HFFc6 (cell line): ENCODE results near the gene PRELID2. TPM values are rescaled to one million over a fixed set of nuclear protein-coding genes. Genes with fewer than 3 reads are reported as not detected.

Experiments used
- DNase-seq: peaks from one replicate; pipeline ENCODE4 v3.0.0-alpha.2; 2018
- H3K27ac Mint-ChIP-seq: 2 replicates; pipeline ENCODE4 v1.8.0; 2020; ENCODE audit warnings: mild to moderate bottlenecking, mixed read lengths
- H3K27me3 Mint-ChIP-seq: 2 replicates; pipeline ENCODE4 v1.8.0; 2021; ENCODE audit warnings: mild to moderate bottlenecking, moderate library complexity, mixed read lengths; ENCODE audit not compliant: insufficient read depth
- H3K36me3 Mint-ChIP-seq: 2 replicates; pipeline ENCODE4 v1.8.0; 2021; ENCODE audit warnings: low read depth, mixed read lengths
- H3K4me1 Mint-ChIP-seq: 2 replicates; pipeline ENCODE4 v1.8.0; 2020; ENCODE audit warnings: low read depth, mixed read lengths
- H3K4me3 Mint-ChIP-seq: 2 replicates; pipeline ENCODE4 v1.8.0; 2020; ENCODE audit warnings: mild to moderate bottlenecking, moderate library complexity, mixed read lengths
- H3K9me3 Mint-ChIP-seq: 2 replicates; pipeline ENCODE4 v1.8.0; 2020; ENCODE audit warnings: mild to moderate bottlenecking, mixed read lengths
- CTCF ChIP-seq: fragments of 200-600 bp; sonication (generic); IDR thresholded peaks from 2 replicates; pipeline ENCODE4 v1.5.0; 2021; ENCODE audit warnings: antibody characterized with exemption, mild to moderate bottlenecking
- long read RNA-seq: library from polyadenylated mRNA; unstranded; transcript quantifications from one replicate; pipeline ENCODE4 v2.0.0, GENCODE V29; 2019
- total RNA-seq, 6 experiments: library from RNA; stranded (reverse); fragmentation: NEBNext Ultra II Directional; extraction: Animal tissue kit (Norgen Biotek cat#: 25700); gene quantifications; 2 replicates in 1 of 6; 3 replicates in 5 of 6; pipeline ENCODE4 v1.2.3, GENCODE V29; 2021

Gene PRELID2
- 1 to 10 TPM; 3.6 to 8.8 (median 6.4) TPM for total RNA-seq
- long read RNA-seq, partial matches to known transcripts: 0 of 9 reads
- long read RNA-seq, other reads (novel, unspliced or antisense): 8 of 9 reads

- Mint-ChIP-seq H3K36me3 (no peaks in the 10 kb centered on the region), H3K4me1 (peaks cover 51% of the 10 kb centered on the region), H3K27ac (peak within 1 kb of the TSS; percentile 51), H3K27me3 (no peaks in the 10 kb centered on the region), H3K4me3 (peak within 1 kb of the TSS; percentile 87), H3K9me3 (no peaks in the 10 kb centered on the region)
- DNase-seq: peak; percentile 82
- TF ChIP-seq CTCF: peak; percentile 27; the same call in 1 of the 2 replicates
Measured at GRCh38 chr5:145834917-145835847, at the start of gene PRELID2. Gene PRELID2, minus strand, starts transcription at chr5:145835342. Its CDS starts 91 bp downstream, at chr5:145835251.

DNA sequence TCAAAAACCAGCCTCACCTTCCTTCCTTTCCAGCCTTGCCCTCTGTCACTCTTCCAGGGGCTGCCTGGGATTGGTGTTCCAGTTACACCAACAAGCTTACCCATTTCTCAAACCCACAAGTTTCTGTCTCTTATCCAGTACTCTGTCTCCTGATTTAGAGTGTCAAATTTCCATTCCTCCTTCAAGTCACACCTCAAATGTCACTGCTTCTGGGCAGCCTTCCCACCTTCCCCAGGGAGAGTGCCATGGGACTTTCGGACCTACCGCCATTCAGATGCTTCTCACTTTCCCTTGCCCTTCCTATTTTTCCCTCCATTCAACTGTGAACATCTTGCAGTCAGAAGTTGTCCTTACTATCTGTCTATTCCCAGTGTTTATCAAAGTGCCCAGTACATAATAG lies 39.6 kb upstream of the PRELID2 start:
- no peak overlapping the region for H3K4me3 Mint-ChIP-seq
- H3K4me1 Mint-ChIP-seq: no peaks in the 10 kb centered on the region
- H3K9me3 Mint-ChIP-seq: peaks cover 9% of the 10 kb centered on the region; the same call in 1 of the 2 replicates
- no peak overlapping the region for H3K27ac Mint-ChIP-seq
- H3K27me3 Mint-ChIP-seq: peaks cover 31% of the 10 kb centered on the region
- no peak for TF ChIP-seq CTCF
- H3K36me3 Mint-ChIP-seq: no peaks in the 10 kb centered on the region
- DNase-seq: no peak

- no peaks in the 10 kb centered on the region for H3K9me3 Mint-ChIP-seq
- H3K4me1 Mint-ChIP-seq: no peaks in the 10 kb centered on the region
- H3K27me3 Mint-ChIP-seq: peaks cover 22% of the 10 kb centered on the region
- TF ChIP-seq CTCF: no peak
- no peak within 1 kb of the TSS for H3K4me3 Mint-ChIP-seq
- no peak within 1 kb of the TSS for H3K27ac Mint-ChIP-seq
- no peaks in the 10 kb centered on the region for H3K36me3 Mint-ChIP-seq
- no peak for DNase-seq
Measured at GRCh38 chr5:145872914-145873313, 37.8 kb upstream of the PRELID2 start, which contains the start of gene GRXCR2. Gene GRXCR2, minus strand, starts transcription at chr5:145873014. Its CDS starts 46 bp downstream, at chr5:145872968.

DNA sequence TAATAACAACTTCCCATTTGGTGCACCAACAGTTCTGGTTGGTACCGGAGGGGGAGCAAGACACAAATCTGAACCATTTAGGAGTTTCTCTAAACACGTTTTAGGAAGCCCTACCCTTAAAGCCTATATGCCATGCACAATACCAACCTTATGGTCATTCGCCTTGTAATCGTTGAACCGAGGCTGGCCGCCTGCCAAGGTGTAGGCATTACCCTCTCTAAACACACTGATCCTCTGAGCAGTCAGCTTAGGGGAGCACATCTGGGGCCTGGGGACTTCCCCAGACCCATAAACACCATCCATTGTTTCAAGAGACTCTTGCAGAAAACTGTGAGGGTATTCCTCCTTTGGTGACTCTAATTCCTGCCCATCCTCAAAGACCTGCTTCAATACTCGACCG lies 37.3 kb upstream of the PRELID2 start:
- TF ChIP-seq CTCF: no peak
- peaks cover 22% of the 10 kb centered on the region for H3K27me3 Mint-ChIP-seq
- no peaks in the 10 kb centered on the region for H3K36me3 Mint-ChIP-seq
- no peaks in the 10 kb centered on the region for H3K4me1 Mint-ChIP-seq
- no peak overlapping the region for H3K4me3 Mint-ChIP-seq
- H3K9me3 Mint-ChIP-seq: no peaks in the 10 kb centered on the region
- no peak for DNase-seq
- H3K27ac Mint-ChIP-seq: no peak overlapping the region

DNA sequence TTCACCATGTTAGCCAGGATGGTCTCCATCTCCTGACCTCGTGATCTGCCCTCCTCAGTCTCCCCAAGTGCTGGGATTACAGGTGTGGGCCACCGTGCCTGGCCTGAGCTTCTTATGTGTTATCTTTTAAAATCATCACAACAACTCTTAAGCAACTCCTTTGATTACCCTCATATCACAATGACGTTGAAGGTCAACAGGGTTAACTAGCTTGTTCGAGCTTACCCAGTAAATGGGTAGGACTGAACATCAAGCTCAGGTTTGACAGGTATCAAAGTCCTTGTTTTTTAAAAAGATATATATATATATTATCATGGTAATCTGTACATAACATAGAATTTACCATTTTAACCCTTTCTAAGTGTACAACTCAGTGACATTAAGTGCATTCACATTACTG lies 34.6 kb upstream of the PRELID2 start:
- Mint-ChIP-seq H3K36me3 (no peaks in the 10 kb centered on the region; the same call in 1 of the 2 replicates), H3K9me3 (no peaks in the 10 kb centered on the region), H3K4me3 (no peak overlapping the region), H3K27ac (no peak overlapping the region), H3K27me3 (peaks cover 26% of the 10 kb centered on the region), H3K4me1 (no peaks in the 10 kb centered on the region)
- no peak for DNase-seq
- TF ChIP-seq CTCF: no peak
